ENCODE measurements around the gene GNAI3. TPM values are rescaled to one million over a fixed set of nuclear protein-coding genes. Genes with fewer than 3 reads are reported as not detected.
A peak's percentile ranks its signal among the peaks of the same experiment; 100 is the strongest.

Gene GNAI3
- total RNA-seq, 1 experiment from 2014 or later, result 10.0 TPM

- Histone ChIP-seq H3K4me1 (replicated peaks; ENCODE audit: insufficient read depth) (peaks cover 56% of the 10 kb centered on the region), H3K4me3 (no peak overlapping the region), H3K27me3 (ENCODE audit: insufficient read depth, low read depth) (no peaks in the 10 kb centered on the region), H3F3A (ENCODE audit: insufficient read depth, low read depth) (peaks cover 20% of the 10 kb centered on the region; the same call in 1 of the 2 replicates), H2AFZ (no peak overlapping the region), H3K79me2 (ENCODE audit: low read depth) (no peaks in the 10 kb centered on the region), H3K4me2 (peak overlapping the region; percentile 30), H3K36me3 (ENCODE audit: low read depth) (no peaks in the 10 kb centered on the region), H3K9me2 (ENCODE audit: insufficient read depth) (no peaks in the 10 kb centered on the region), H3K27ac (peak overlapping the region; percentile 16; the same call in 1 of the 2 replicates), H4K20me1 (ENCODE audit: insufficient read depth) (no peaks in the 10 kb centered on the region), H3K9me3 (ENCODE audit: insufficient read depth, low read depth) (peaks cover 3% of the 10 kb centered on the region; the same call in 1 of the 2 replicates)
- no TSS peak for BruUV-seq (replicated peaks)
- ChIA-PET POLR2A (ENCODE audit: unreplicated experiment) (no interaction called here), CTCF (no interaction called here)
- intact Hi-C loops (cut with micrococcal nuclease; ENCODE audit: unreplicated experiment), result no loop called here
- DNase-seq, result peak in 1 of 2 experiments; percentile 79
- TF ChIP-seq EZH2 (IDR thresholded peaks at IDR 0.05; ENCODE audit: low read depth) (no peak), CTCF (conservative IDR thresholded peaks at IDR 0.05) (no peak)
These were observed 104.9 kb downstream of the GNAI3 start for GRCh38 chr1:109653306-109653705.

- no peaks in the 10 kb centered on the region for H3K9me2 ChIP-seq (ENCODE audit: insufficient read depth)
- intact Hi-C loops (cut with micrococcal nuclease; ENCODE audit: unreplicated experiment), result no loop called here
- TF ChIP-seq EZH2 (IDR thresholded peaks at IDR 0.05; ENCODE audit: low read depth) (no peak), CTCF (conservative IDR thresholded peaks at IDR 0.05) (no peak)
- H3K4me2 ChIP-seq, result peak overlapping the region; percentile 68; the same call in 1 of the 2 replicates
- POLR2A ChIA-PET (ENCODE audit: unreplicated experiment), result no interaction called here
- CTCF ChIA-PET, result no interaction called here
- peaks cover 69% of the 10 kb centered on the region for H3K4me1 ChIP-seq (replicated peaks; ENCODE audit: insufficient read depth)
- H2AFZ ChIP-seq, result no peak overlapping the region
- no TSS peak for BruUV-seq (replicated peaks)
- H3K27ac ChIP-seq, result no peak overlapping the region
- H4K20me1 ChIP-seq (ENCODE audit: insufficient read depth), result no peaks in the 10 kb centered on the region
- peaks cover 24% of the 10 kb centered on the region; the same call in 1 of the 2 replicates for H3F3A ChIP-seq (ENCODE audit: insufficient read depth, low read depth)
- no peaks in the 10 kb centered on the region for H3K79me2 ChIP-seq (ENCODE audit: low read depth)
- no peak overlapping the region for H3K4me3 ChIP-seq
- peaks cover 3% of the 10 kb centered on the region; the same call in 1 of the 2 replicates for H3K9me3 ChIP-seq (ENCODE audit: insufficient read depth, low read depth)
- DNase-seq, result no peak
- no peaks in the 10 kb centered on the region for H3K36me3 ChIP-seq (ENCODE audit: low read depth)
- H3K27me3 ChIP-seq (ENCODE audit: insufficient read depth, low read depth), result no peaks in the 10 kb centered on the region
These were observed 106.1 kb downstream of the GNAI3 start for GRCh38 chr1:109654519-109654918.

- intact Hi-C loops (cut with micrococcal nuclease; ENCODE audit: unreplicated experiment), result loop anchor here (5.0 kb wide), 1 partner anchor 61 kb away; no protein-coding TSS in a partner anchor
- H3K36me3 ChIP-seq (ENCODE audit: low read depth), result no peaks in the 10 kb centered on the region
- H2AFZ ChIP-seq, result peak within 1 kb of the TSS; percentile 76
- H3K79me2 ChIP-seq (ENCODE audit: low read depth), result no peaks in the 10 kb centered on the region
- H3K9me2 ChIP-seq (ENCODE audit: insufficient read depth), result no peaks in the 10 kb centered on the region
- H3K4me2 ChIP-seq, result peak within 1 kb of the TSS; percentile 68
- H3F3A ChIP-seq (ENCODE audit: insufficient read depth, low read depth), result peaks cover 24% of the 10 kb centered on the region; the same call in 1 of the 2 replicates
- ChIA-PET POLR2A (ENCODE audit: unreplicated experiment) (interaction anchor here (0.6 to 0.7 kb wide), 3 partner anchors 16 to 530 kb away, joined by 3 to 5 read pairs (median 3); no protein-coding TSS in a partner anchor), CTCF (interaction anchor here (0.8 kb wide), 1 partner anchor 16 kb away, joined by 3 read pairs; no protein-coding TSS in a partner anchor)
- H3K4me1 ChIP-seq (replicated peaks; ENCODE audit: insufficient read depth), result peaks cover 66% of the 10 kb centered on the region
- no peaks in the 10 kb centered on the region for H4K20me1 ChIP-seq (ENCODE audit: insufficient read depth)
- no peak for TF ChIP-seq CTCF (conservative IDR thresholded peaks at IDR 0.05)
- no peak for TF ChIP-seq EZH2 (IDR thresholded peaks at IDR 0.05; ENCODE audit: low read depth)
- DNase-seq, result peak; percentile 43 to 50
- peak within 1 kb of the TSS; percentile 54 for H3K4me3 ChIP-seq
- no peaks in the 10 kb centered on the region for H3K27me3 ChIP-seq (ENCODE audit: insufficient read depth, low read depth)
- H3K27ac ChIP-seq, result no peak within 1 kb of the TSS
- peaks cover 3% of the 10 kb centered on the region; the same call in 1 of the 2 replicates for H3K9me3 ChIP-seq (ENCODE audit: insufficient read depth, low read depth)
- BruUV-seq (replicated peaks), result TSS peak; percentile 63
These were observed 107.5 kb downstream of the GNAI3 start, which contains the start of gene GSTM4 for GRCh38 chr1:109655615-109656519. Gene GSTM4, plus strand, starts transcription at chr1:109656099. Its CDS starts 291 bp downstream, at chr1:109656390.

Measured in PC-9 (cell line).